GM18870 (cell line): ENCODE data around the gene LYPD4.
"Not testable (repeated sequence)": the region's sequence is repeated elsewhere in the genome, so short reads cannot be mapped to it uniquely, and the experiment has no call there.

Source experiments
- ATAC-seq: cut with Tn5 transposase; IDR thresholded peaks from one replicate; pipeline ENCODE4 v1.9.1; 2021; ENCODE audit warnings: moderate library complexity; ENCODE audit not compliant: unreplicated experiment

Gene LYPD4

DNA sequence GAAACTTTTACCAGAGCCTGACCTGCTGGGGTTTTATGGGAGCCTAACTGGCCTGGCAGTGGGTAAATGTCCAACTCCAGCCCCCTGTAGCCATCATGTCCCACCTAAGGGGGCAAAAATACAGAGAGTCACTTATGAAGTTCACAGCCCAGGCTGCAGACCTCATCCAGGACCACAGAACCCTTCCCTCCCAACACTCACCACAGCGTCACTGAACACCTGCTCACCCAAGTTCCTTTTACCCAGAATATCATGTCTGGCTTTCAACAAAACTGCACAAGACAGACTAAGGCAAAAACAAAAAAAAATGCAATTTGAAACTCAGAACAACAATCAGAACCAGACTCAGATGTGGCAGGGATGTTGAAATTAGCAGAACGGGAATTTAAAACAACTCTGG, 41.7 kb downstream of the LYPD4 start:
- no peak for ATAC-seq

DNA sequence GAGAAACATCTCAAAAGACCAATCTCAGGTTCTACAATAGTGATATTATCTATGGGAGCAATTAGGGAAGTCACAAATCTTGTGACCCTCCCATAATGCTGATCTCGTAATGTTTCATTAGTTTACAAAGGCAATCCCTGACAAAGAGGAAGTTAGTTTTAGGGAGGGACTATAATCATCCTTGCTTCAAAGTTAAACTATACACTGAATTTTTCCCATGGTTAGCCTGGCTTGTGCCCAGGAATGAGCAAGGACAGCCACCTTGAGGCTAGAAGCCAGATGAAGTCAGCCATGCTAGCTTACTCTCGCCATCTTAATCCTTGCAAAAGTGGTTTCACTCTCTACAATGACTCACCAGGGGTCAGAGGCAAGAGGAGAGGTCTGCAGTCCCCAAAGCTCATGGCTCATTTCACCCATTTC, 42.7 kb downstream of the LYPD4 start:
- no peak for ATAC-seq

DNA sequence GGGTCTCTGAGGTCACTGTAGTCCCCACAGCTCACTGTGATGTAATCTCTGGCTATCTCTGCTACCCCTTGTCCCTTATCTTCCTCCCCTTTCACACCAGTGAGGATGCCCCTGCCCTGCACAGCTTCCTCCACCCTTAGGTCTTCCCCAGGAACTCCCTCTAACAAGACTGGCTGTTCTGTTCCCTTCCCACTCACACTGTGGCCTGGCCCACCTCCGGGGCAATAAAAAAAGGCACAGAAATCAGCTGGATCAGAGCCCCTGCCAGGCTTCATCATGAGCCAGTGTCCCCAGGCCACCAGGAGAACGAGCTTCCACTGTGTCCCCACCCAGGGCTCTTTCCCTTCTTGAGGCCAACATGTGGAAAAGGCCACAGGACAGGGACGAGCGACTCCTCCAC, 43.5 kb downstream of the LYPD4 start:
- ATAC-seq, result no peak

DNA sequence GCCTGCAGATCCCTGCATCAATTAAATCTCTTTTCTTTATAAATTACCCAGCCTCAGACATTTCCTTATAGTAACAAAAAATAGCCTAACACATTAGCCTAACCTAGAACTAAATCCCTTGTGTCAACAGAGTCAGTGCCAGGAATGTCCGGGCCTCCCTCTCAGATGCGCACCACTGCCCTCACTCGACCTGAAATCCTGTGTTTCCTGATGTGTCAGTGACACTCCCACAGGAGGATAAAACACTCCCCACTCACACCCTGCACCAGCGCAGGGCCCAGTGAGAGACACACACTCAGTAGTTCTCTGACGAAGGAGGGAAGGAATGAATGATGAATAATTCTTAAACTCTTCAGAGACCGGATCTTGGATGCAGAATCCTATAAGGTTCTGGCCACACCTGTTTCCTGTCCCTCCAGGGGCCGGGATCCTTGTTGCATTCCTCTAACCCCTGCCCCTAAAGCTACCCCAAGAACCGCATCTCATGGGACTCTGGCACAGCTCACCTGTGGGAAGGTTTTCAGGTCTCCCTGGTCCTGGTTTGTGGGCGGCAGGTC, 45.0 kb downstream of the LYPD4 start:
- ATAC-seq, result no peak

DNA sequence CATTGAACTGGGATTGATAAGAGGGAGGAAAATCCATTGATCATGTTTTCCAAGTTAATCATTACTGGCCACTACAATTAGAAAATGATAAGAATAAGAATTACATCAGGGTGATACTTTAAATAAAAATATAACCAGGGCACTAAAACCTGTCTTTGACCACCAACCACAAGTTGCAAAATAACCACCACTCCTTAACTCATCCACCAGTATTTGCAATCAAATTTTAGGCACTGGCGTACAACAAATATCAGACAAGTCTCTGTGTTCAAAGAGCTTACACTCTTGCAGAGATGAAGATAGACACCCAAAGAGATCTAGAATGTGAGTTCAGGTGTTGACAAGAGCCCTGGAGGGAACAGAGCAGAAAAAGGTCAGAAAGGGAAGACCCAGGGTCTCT, 47.6 kb downstream of the LYPD4 start:
- no peak for ATAC-seq

DNA sequence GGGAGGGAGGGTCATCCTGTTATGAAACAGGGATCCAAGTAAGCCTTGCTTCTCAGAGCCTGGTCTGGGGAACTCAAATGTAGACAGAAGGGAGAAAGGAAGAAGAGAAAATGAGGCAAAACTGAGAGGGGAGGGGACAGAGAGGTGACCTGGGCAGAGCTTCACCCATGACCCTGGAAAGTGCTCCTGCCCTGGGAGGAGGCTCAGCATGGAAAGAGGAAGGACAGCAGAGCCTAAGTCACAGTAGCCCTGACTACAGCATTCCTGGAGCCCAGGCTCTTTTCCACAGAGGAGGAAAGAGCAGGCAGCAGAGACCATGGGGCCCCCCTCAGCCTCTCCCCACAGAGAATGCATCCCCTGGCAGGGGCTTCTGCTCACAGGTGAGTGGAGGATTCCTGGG, 48.1 kb downstream of the LYPD4 start, which contains the start of gene CEACAM3:
Gene CEACAM3 (plus strand): TSS at position 226 of the 400 bp plus-strand sequence. CDS start 91 bp downstream, at position 317.
- ATAC-seq, result no peak

DNA sequence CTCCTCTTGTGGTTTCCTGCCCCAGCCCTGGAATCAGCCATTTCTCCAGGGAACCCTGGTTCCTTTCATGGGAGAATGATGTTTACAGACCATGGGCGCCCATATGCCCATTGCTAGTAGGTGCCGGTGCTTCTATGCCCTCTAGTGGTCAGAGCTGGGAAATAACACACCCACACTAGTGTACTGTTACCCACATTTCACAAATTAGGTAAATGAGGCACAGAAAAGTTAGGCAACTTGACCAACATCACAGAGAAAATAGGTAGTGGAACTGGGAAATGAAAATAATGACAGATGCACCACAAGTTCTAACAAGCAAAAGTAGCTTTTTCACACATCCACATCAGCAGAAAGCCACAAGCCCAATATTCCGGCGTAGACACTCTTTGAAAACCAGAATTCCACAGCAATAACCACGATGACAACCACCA, 49.4 kb downstream of the LYPD4 start:
- ATAC-seq, result no peak

DNA sequence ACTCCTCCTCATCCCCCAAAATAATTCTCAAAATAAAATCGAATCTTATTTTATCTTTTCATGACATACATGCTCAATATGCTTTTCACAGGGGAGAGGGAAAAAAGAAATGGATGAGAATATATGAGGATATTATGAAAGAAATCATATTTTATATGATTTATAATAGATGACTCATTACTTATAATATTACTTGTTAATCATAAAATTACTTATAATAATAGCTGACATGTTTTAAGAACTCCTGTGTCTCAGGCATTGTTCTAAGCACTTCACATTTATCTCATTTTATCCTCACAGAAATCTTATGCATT, 51.1 kb downstream of the LYPD4 start:
- no peak for ATAC-seq

DNA sequence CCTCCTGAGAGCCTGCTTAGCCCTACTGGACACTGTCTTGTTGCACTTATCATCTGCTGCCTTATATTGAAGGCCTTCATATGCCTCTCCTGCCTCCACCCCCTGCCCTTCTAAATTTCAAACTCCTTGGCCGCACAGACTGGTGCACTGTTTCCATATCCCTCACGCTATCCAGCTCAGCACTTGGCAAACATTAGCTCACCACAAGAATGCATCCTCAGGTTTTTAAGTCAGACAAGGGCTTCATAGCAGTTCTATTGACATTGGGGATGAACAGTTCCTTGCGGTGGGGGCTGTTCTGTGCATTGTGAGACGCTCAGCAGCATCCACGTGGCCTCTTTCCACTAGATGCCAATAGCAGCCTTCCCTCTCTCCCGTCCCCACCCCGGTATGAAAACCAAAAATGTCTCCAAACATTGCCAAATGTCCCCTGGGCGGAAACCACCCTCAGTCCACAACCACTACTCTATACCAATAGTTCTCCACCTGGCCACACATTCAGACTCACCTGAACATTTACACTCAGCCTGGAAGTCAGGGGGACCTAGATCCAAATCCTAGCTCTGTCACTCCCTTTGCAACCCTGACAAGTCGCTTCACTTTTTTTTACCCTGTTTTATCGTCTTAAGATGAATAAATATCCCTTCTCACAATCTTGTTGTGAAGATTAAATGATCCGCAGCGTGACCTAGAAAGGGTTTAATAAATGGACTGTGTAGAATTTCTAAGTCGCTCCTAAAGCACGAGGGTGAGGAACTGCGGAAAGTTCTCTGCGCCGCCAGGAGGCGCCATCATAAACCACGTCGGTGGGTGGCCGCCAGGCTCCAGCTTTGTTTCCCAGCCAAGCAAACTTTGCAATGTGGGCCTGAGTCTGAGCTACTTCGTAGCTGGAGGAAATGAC, 51.7 kb downstream of the LYPD4 start:
- no peak for ATAC-seq

DNA sequence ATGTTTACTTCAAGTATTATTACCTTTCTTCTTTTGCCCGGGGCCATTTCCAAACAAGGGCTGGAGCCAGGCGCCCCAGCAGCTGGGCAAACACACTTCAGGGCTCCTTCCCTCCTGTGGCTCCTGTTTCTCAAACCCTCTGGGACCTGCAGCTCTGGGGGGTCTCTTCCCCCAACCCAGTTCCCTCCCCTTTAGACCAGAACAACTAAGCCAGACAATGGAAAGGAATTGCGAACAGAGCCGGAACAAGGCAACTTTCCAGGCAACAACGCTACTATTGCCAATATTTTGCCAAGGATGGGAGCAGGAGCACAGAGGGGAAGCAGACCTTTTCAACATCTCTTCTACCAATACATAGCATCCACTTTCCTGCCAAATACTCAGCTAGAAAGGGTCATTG, 55.4 kb downstream of the LYPD4 start:
- not testable (repeated sequence) for ATAC-seq

DNA sequence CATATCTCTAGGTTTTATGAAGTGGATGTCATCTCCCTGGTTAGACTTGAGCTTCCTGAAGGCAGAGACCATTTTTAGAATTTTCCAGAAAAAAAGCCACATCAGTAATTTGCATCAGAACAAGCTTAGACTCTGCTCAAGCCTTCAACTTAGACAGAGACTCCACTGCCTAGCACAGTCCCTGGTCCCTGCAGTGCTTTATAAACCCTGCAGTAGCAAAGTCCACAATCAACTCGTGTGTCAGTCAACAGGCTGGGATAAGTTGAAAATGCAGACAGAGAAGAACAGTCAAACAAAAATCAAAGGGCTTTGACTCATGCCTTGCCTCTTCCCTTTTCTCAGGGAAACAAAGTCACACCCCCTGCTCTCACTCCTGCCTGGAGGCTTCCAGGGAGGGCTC, 56.0 kb downstream of the LYPD4 start:
- ATAC-seq, result not testable (repeated sequence)
